Spleen (tissue), 11 donors: ENCODE data around the gene EBPL. TPM values are rescaled to one million over a fixed set of nuclear protein-coding genes. Genes with fewer than 3 reads are reported as not detected.

Experiments used
- DNase-seq: peaks from one replicate; pipeline ENCODE4 v3.0.0-alpha.2; 2020
- H3K27ac ChIP-seq, 8 donors: fragments of 200-600 bp; sonication (generic) in 7 of 8; 1 replicate in 4 of 8; 2 replicates in 4 of 8; pipeline versions ENCODE4 v1.5.0 to v1.8.0; 2016 to 2021; ENCODE audit warnings: inconsistent platforms in 4 of 8, mild to moderate bottlenecking in 4 of 8, moderate library complexity in 1 of 8
- H3K27me3 ChIP-seq, 7 donors: fragments of 200-600 bp; sonication (generic) in 6 of 7; replicated peaks in 1 of 7; 1 replicate in 4 of 7; 2 replicates in 3 of 7; pipeline versions ENCODE4 v1.5.0 to v1.8.0; 2016 to 2021; ENCODE audit warnings: inconsistent platforms in 3 of 7, mild to moderate bottlenecking in 1 of 7
- H3K36me3 ChIP-seq, 6 donors: fragments of 200-600 bp; sonication (generic) in 5 of 6; 1 replicate in 4 of 6; 2 replicates in 2 of 6; pipeline versions ENCODE4 v1.5.0 to v1.8.0; 2016 to 2021; ENCODE audit warnings: inconsistent platforms in 2 of 6
- H3K4me1 ChIP-seq, 6 donors: fragments of 200-600 bp; sonication (generic) in 5 of 6; 1 replicate in 3 of 6; 2 replicates in 3 of 6; pipeline versions ENCODE4 v1.5.0 to v1.8.0; 2016 to 2021; ENCODE audit warnings: inconsistent platforms in 3 of 6
- H3K4me3 ChIP-seq, 8 donors: fragments of 200-600 bp; sonication (generic) in 7 of 8; 1 replicate in 4 of 8; 2 replicates in 4 of 8; pipeline versions ENCODE4 v1.5.0 to v1.8.0; 2016 to 2021; ENCODE audit warnings: inconsistent platforms in 4 of 8, mild to moderate bottlenecking in 4 of 8, moderate library complexity in 2 of 8
- H3K9me3 ChIP-seq, 8 donors: fragments of 200-600 bp; sonication (generic) in 7 of 8; 1 replicate in 4 of 8; 2 replicates in 4 of 8; pipeline versions ENCODE4 v1.5.0 to v1.8.0; 2016 to 2021; ENCODE audit warnings: inconsistent platforms in 4 of 8
- CTCF ChIP-seq, 11 experiments: fragments of 200-600 bp in 7 of 11; fragments of 450-650 bp in 4 of 11; sonication (generic) in 4 of 11; IDR thresholded peaks in 8 of 11; conservative IDR thresholded peaks in 3 of 11; 1 replicate in 7 of 11; 2 replicates in 4 of 11; pipeline versions ENCODE4 v1.4.0 to v1.8.0; 2016 to 2021; ENCODE audit warnings: antibody characterized with exemption in 11 of 11, inconsistent platforms in 4 of 11, mild to moderate bottlenecking in 1 of 11
- POLR2A ChIP-seq, 3 donors: fragments of 450-650 bp; IDR thresholded peaks; one replicate each; pipeline ENCODE4 v1.5.1; 2017; ENCODE audit warnings: antibody characterized with exemption in 3 of 3, mild to moderate bottlenecking in 1 of 3
- POLR2AphosphoS5 ChIP-seq, 3 donors: sonication (generic); formaldehyde crosslinking; IDR thresholded peaks; one replicate each; pipeline ENCODE4 v1.5.1; 2017; ENCODE audit warnings: antibody characterized with exemption in 3 of 3
- WGBS, 5 donors: extraction: QIAGEN DNeasy Blood & Tissue Kit in 3 of 5; methylation state at CpG; one replicate each; pipeline versions ENCODE4 v1.1.5 to v1.1.7; 2013 to 2018; 5-methylcytosine and 5-hydroxymethylcytosine counted together
- intact Hi-C: fragments of 100-400 bp; cut with DNase I; formaldehyde crosslinking; loops from one replicate; pipeline ENCODE4 v1.15.0; 2023; ENCODE audit warnings: low total_unique reads
- polyA plus RNA-seq, 3 donors: library from polyadenylated mRNA; stranded (reverse); fragments of 200-250 nt; gene quantifications; one replicate each; pipeline ENCODE4 v1.2.1, GENCODE V29; 2013
- total RNA-seq, 7 donors: library from RNA; depleted of rRNA in 3 of 7; stranded (reverse); fragments of >200 nt in 3 of 7; fragmentation: NEBNext Ultra II Directional in 4 of 7; extraction: Animal tissue kit (Norgen Biotek cat#: 25700) in 4 of 7; gene quantifications; one replicate each; pipeline versions ENCODE4 v1.1.0 to v1.2.1, GENCODE V29; 2016 to 2021
- donor health status: healthy with polysubstance abuse.
- donor health status: DM: no; HTN: no; CAD: no; lungs with moderate emphysema.
- donor health status: DM: no; HTN: no; CAD: no.
- donor health status: Bipolar disorder and iron deficiency.
- donor health status: healthy.
- donor health status: DM: no; HTN: no; CAD: no.
- donor health status: DM: yes; HTN: yes; CAD: no.

EBPL gene
- total and polyA plus RNA-seq, 10 donors: 20.1 to 69.4 (median 33.8) TPM

GRCh38 chr13:49664606-49665005 lies 26.7 kb downstream of the EBPL start:
- DNase-seq: no peak
- Histone ChIP-seq H3K27me3 (no peaks in the 10 kb centered on the region), H3K9me3 (no peaks in the 10 kb centered on the region), H3K4me3 (no peak overlapping the region), H3K4me1 (peaks cover 0 to 1% (median 0%) of the 10 kb centered on the region in 6 donors), H3K36me3 (peaks cover 0 to 65% (median 16%) of the 10 kb centered on the region in 6 donors), H3K27ac (no peak overlapping the region)
- WGBS, 5 donors: 86 to 91% (median 89%) methylated on average over 4 of the region's 4 CpGs
- TF ChIP-seq POLR2AphosphoS5 (IDR thresholded peaks at IDR 0.05): no peak
- no peak for TF ChIP-seq CTCF (IDR thresholded peaks at IDR 0.05 in 8 of 11, conservative IDR thresholded peaks at IDR 0.05 in 3 of 11)
- TF ChIP-seq POLR2A (IDR thresholded peaks at IDR 0.05): no peak
- intact Hi-C loops: loop anchor here (5.0 kb wide), 1 partner anchor 183 kb away; no protein-coding TSS in a partner anchor

- intact Hi-C loops: no loop called here
- Histone ChIP-seq H3K27me3 (no peaks in the 10 kb centered on the region), H3K4me1 (peaks cover 0 to 6% (median 0%) of the 10 kb centered on the region in 6 donors), H3K4me3 (no peak overlapping the region), H3K27ac (no peak overlapping the region), H3K9me3 (no peaks in the 10 kb centered on the region), H3K36me3 (peaks cover 0 to 31% (median 2%) of the 10 kb centered on the region in 6 donors)
- 92 to 95% (median 93%) methylated on average over 9 of the region's 9 CpGs for WGBS, 5 donors
- TF ChIP-seq POLR2A (IDR thresholded peaks at IDR 0.05) (no peak), POLR2AphosphoS5 (IDR thresholded peaks at IDR 0.05) (no peak), CTCF (IDR thresholded peaks at IDR 0.05 in 8 of 11, conservative IDR thresholded peaks at IDR 0.05 in 3 of 11) (no peak)
- DNase-seq: no peak
These were observed 34.0 kb downstream of the EBPL start for GRCh38 chr13:49657241-49657641.

- peaks cover 0 to 18% (median under 1%) of the 10 kb centered on the region in 6 donors for H3K36me3 ChIP-seq
- H3K27me3 ChIP-seq: no peaks in the 10 kb centered on the region
- no peaks in the 10 kb centered on the region for H3K9me3 ChIP-seq
- no peak overlapping the region for H3K4me3 ChIP-seq
- no peak overlapping the region for H3K27ac ChIP-seq
- WGBS, 5 donors: 90 to 96% (median 95%) methylated on average over 3 of the region's 3 CpGs
- no peak for DNase-seq
- intact Hi-C loops: no loop called here
- H3K4me1 ChIP-seq: peaks cover 0 to 9% (median 0%) of the 10 kb centered on the region in 6 donors
- no peak for TF ChIP-seq POLR2A (IDR thresholded peaks at IDR 0.05)
- TF ChIP-seq POLR2AphosphoS5 (IDR thresholded peaks at IDR 0.05): no peak
- no peak for TF ChIP-seq CTCF (IDR thresholded peaks at IDR 0.05 in 8 of 11, conservative IDR thresholded peaks at IDR 0.05 in 3 of 11)
These were observed 35.4 kb downstream of the EBPL start for GRCh38 chr13:49655906-49656305.

GRCh38 chr13:49654011-49654410 lies 37.3 kb downstream of the EBPL start:
- no peak for TF ChIP-seq POLR2AphosphoS5 (IDR thresholded peaks at IDR 0.05)
- no peak for TF ChIP-seq POLR2A (IDR thresholded peaks at IDR 0.05)
- TF ChIP-seq CTCF (IDR thresholded peaks at IDR 0.05 in 8 of 11, conservative IDR thresholded peaks at IDR 0.05 in 3 of 11): no peak
- Histone ChIP-seq H3K27me3 (no peaks in the 10 kb centered on the region), H3K27ac (no peak overlapping the region), H3K36me3 (no peaks in the 10 kb centered on the region), H3K4me3 (no peak overlapping the region), H3K9me3 (no peaks in the 10 kb centered on the region), H3K4me1 (peaks cover 0 to 9% (median 0%) of the 10 kb centered on the region in 6 donors)
- intact Hi-C loops: no loop called here
- no peak for DNase-seq
- WGBS, 5 donors: 48 to 82% (median 60%) methylated on average over 3 of the region's 3 CpGs
